IPS-15b (cell line): ENCODE measurements around the gene TEX22.
A peak's percentile ranks its signal among the peaks of the same experiment; 100 is the strongest.

Source experiments
- H3K27me3 ChIP-seq: one replicate; pipeline ENCODE4 v1.6.1; 2013; ENCODE audit warnings: low read length; ENCODE audit not compliant: control insufficient read depth, insufficient read depth
- H3K36me3 ChIP-seq: one replicate; pipeline ENCODE4 v1.6.1; 2013; ENCODE audit warnings: low read length; ENCODE audit not compliant: control insufficient read depth, insufficient read depth
- H3K4me1 ChIP-seq: one replicate; pipeline ENCODE4 v1.6.1; 2013; ENCODE audit warnings: mild to moderate bottlenecking, low read length; ENCODE audit not compliant: control insufficient read depth, insufficient read depth
- H3K4me3 ChIP-seq: one replicate; pipeline ENCODE4 v1.5.1; 2013; ENCODE audit warnings: low read depth, low read length
- H3K9ac ChIP-seq: one replicate; pipeline ENCODE4 v1.6.1; 2013; ENCODE audit warnings: low read depth, mild to moderate bottlenecking, low read length
- H3K9me3 ChIP-seq: one replicate; pipeline ENCODE4 v1.6.1; 2013; ENCODE audit warnings: mild to moderate bottlenecking, low read length; ENCODE audit not compliant: control insufficient read depth, insufficient read depth

The TEX22 gene

GRCh38 chr14:105388110-105388951 is 10.0 kb upstream of the TEX22 start:
- Histone ChIP-seq H3K4me1 (no peaks in the 10 kb centered on the region), H3K36me3 (peaks cover 23% of the 10 kb centered on the region), H3K27me3 (no peaks in the 10 kb centered on the region), H3K9me3 (no peaks in the 10 kb centered on the region), H3K9ac (no peak overlapping the region), H3K4me3 (no peak overlapping the region)

GRCh38 chr14:105388976-105389375 is 9.4 kb upstream of the TEX22 start:
- Histone ChIP-seq H3K4me3 (no peak overlapping the region), H3K9me3 (no peaks in the 10 kb centered on the region), H3K27me3 (no peaks in the 10 kb centered on the region), H3K36me3 (peaks cover 20% of the 10 kb centered on the region), H3K9ac (no peak overlapping the region), H3K4me1 (no peaks in the 10 kb centered on the region)

- H3K9ac ChIP-seq = peak overlapping the region; percentile 3
- H3K36me3 ChIP-seq = peaks cover 15% of the 10 kb centered on the region
- H3K27me3 ChIP-seq = no peaks in the 10 kb centered on the region
- no peak overlapping the region for H3K4me3 ChIP-seq
- H3K4me1 ChIP-seq = no peaks in the 10 kb centered on the region
- H3K9me3 ChIP-seq = no peaks in the 10 kb centered on the region
Observed at GRCh38 chr14:105389534-105389933, 8.8 kb upstream of the TEX22 start.

- H3K36me3 ChIP-seq = peaks cover 14% of the 10 kb centered on the region
- H3K9me3 ChIP-seq = no peaks in the 10 kb centered on the region
- H3K4me1 ChIP-seq = no peaks in the 10 kb centered on the region
- no peaks in the 10 kb centered on the region for H3K27me3 ChIP-seq
- no peak overlapping the region for H3K4me3 ChIP-seq
- peak overlapping the region; percentile 3 for H3K9ac ChIP-seq
Observed at GRCh38 chr14:105389976-105390848, 8.1 kb upstream of the TEX22 start.

- Histone ChIP-seq H3K27me3 (no peaks in the 10 kb centered on the region), H3K4me1 (no peaks in the 10 kb centered on the region), H3K4me3 (no peak overlapping the region), H3K36me3 (peaks cover 14% of the 10 kb centered on the region), H3K9me3 (no peaks in the 10 kb centered on the region), H3K9ac (no peak overlapping the region)
Observed at GRCh38 chr14:105390849-105391500, 7.4 kb upstream of the TEX22 start.

GRCh38 chr14:105391541-105391940 is 6.8 kb upstream of the TEX22 start:
- Histone ChIP-seq H3K9me3 (no peaks in the 10 kb centered on the region), H3K27me3 (no peaks in the 10 kb centered on the region), H3K9ac (no peak overlapping the region), H3K36me3 (peaks cover 14% of the 10 kb centered on the region), H3K4me1 (no peaks in the 10 kb centered on the region), H3K4me3 (no peak overlapping the region)

- no peaks in the 10 kb centered on the region for H3K4me1 ChIP-seq
- H3K36me3 ChIP-seq = peaks cover 11% of the 10 kb centered on the region
- H3K4me3 ChIP-seq = no peak overlapping the region
- no peaks in the 10 kb centered on the region for H3K27me3 ChIP-seq
- H3K9ac ChIP-seq = no peak overlapping the region
- no peaks in the 10 kb centered on the region for H3K9me3 ChIP-seq
Observed at GRCh38 chr14:105392131-105393090, 5.9 kb upstream of the TEX22 start.

- Histone ChIP-seq H3K36me3 (peaks cover 8% of the 10 kb centered on the region), H3K4me3 (no peak overlapping the region), H3K27me3 (no peaks in the 10 kb centered on the region), H3K9ac (no peak overlapping the region), H3K4me1 (no peaks in the 10 kb centered on the region), H3K9me3 (no peaks in the 10 kb centered on the region)
Observed at GRCh38 chr14:105393151-105393550, 5.2 kb upstream of the TEX22 start.

GRCh38 chr14:105394714-105395537 is 3.4 kb upstream of the TEX22 start:
- Histone ChIP-seq H3K4me3 (no peak overlapping the region), H3K27me3 (no peaks in the 10 kb centered on the region), H3K9me3 (no peaks in the 10 kb centered on the region), H3K9ac (no peak overlapping the region), H3K36me3 (peaks cover 11% of the 10 kb centered on the region), H3K4me1 (no peaks in the 10 kb centered on the region)

GRCh38 chr14:105395538-105395854 is 2.8 kb upstream of the TEX22 start:
- no peaks in the 10 kb centered on the region for H3K27me3 ChIP-seq
- no peaks in the 10 kb centered on the region for H3K4me1 ChIP-seq
- no peak overlapping the region for H3K9ac ChIP-seq
- H3K9me3 ChIP-seq = no peaks in the 10 kb centered on the region
- peaks cover 11% of the 10 kb centered on the region for H3K36me3 ChIP-seq
- H3K4me3 ChIP-seq = no peak overlapping the region
